SJCRH30 (cell line): ENCODE data around the gene FADS1. TPM values are rescaled to one million over a fixed set of nuclear protein-coding genes. Genes with fewer than 3 reads are reported as not detected.
A peak's percentile ranks its signal among the peaks of the same experiment; 100 is the strongest.

Source experiments
- DNase-seq, 2 experiments: peaks; one replicate each; pipeline ENCODE4 v3.0.0-alpha.2; 2015 to 2020
- H3K27ac ChIP-seq: fragments of 250-450 bp; sonication (Bioruptor Pico); 2 replicates; pipeline ENCODE4 v1.5.1; 2020; ENCODE audit warnings: mild to moderate bottlenecking, moderate library complexity
- H3K27me3 ChIP-seq: fragments of 250-450 bp; sonication (Bioruptor Pico); 2 replicates; pipeline ENCODE4 v1.5.1; 2020; ENCODE audit warnings: mild to moderate bottlenecking, moderate library complexity
- H3K36me3 ChIP-seq: fragments of 250-450 bp; sonication (Bioruptor Pico); 2 replicates; pipeline ENCODE4 v1.5.1; 2020; ENCODE audit warnings: mild to moderate bottlenecking, moderate library complexity
- H3K4me1 ChIP-seq: fragments of 250-450 bp; sonication (Bioruptor Pico); 2 replicates; pipeline ENCODE4 v1.5.1; 2020; ENCODE audit warnings: mild to moderate bottlenecking, moderate library complexity
- H3K4me3 ChIP-seq: fragments of 250-450 bp; sonication (Bioruptor Pico); 2 replicates; pipeline ENCODE4 v1.5.1; 2020; ENCODE audit warnings: mild to moderate bottlenecking, moderate library complexity
- H3K9me3 ChIP-seq: fragments of 250-450 bp; sonication (Bioruptor Pico); replicated peaks from 2 replicates; pipeline ENCODE4 v1.5.1; 2020; ENCODE audit warnings: mild to moderate bottlenecking, moderate library complexity
- total RNA-seq: library from RNA; depleted of rRNA; stranded (reverse); fragments of >200 nt; shearing (Covaris generic); gene quantifications from 2 replicates; pipeline ENCODE4 v1.2.3, GENCODE V29; 2014; rRNA removed

FADS1 gene
- 94.6 and 105 TPM in 2 replicates for total RNA-seq

- Histone ChIP-seq H3K27ac (peak within 1 kb of the TSS; percentile 80), H3K27me3 (no peaks in the 10 kb centered on the region), H3K4me3 (peak within 1 kb of the TSS; percentile 72), H3K36me3 (peaks cover 17% of the 10 kb centered on the region), H3K9me3 (no peaks in the 10 kb centered on the region), H3K4me1 (no peaks in the 10 kb centered on the region)
- DNase-seq, result peak; percentile 96
Measured at GRCh38 chr11:61816736-61817455, at the start of gene FADS1. TSS of gene FADS1 (minus strand) at chr11:61817003. CDS start at chr11:61816929, 74 bp downstream.

GRCh38 chr11:61866231-61866957 lies 49.6 kb upstream of the FADS1 start:
- no peak overlapping the region for H3K27ac ChIP-seq
- H3K4me1 ChIP-seq, result peaks cover 3% of the 10 kb centered on the region; the same call in 1 of the 2 replicates
- H3K36me3 ChIP-seq, result no peaks in the 10 kb centered on the region
- no peak overlapping the region for H3K4me3 ChIP-seq
- no peak for DNase-seq
- no peaks in the 10 kb centered on the region for H3K9me3 ChIP-seq
- H3K27me3 ChIP-seq, result no peaks in the 10 kb centered on the region

GRCh38 chr11:61864814-61865775 lies 48.3 kb upstream of the FADS1 start:
- H3K4me3 ChIP-seq, result no peak overlapping the region
- DNase-seq, result no peak
- no peak overlapping the region for H3K27ac ChIP-seq
- no peaks in the 10 kb centered on the region for H3K4me1 ChIP-seq
- no peaks in the 10 kb centered on the region for H3K9me3 ChIP-seq
- no peaks in the 10 kb centered on the region for H3K36me3 ChIP-seq
- no peaks in the 10 kb centered on the region for H3K27me3 ChIP-seq

- Histone ChIP-seq H3K9me3 (no peaks in the 10 kb centered on the region), H3K4me1 (no peaks in the 10 kb centered on the region), H3K27ac (no peak overlapping the region), H3K4me3 (no peak overlapping the region), H3K27me3 (no peaks in the 10 kb centered on the region), H3K36me3 (no peaks in the 10 kb centered on the region)
- DNase-seq, result no peak
Measured at GRCh38 chr11:61863548-61864081, 46.8 kb upstream of the FADS1 start.

- H3K4me1 ChIP-seq, result no peaks in the 10 kb centered on the region
- H3K27ac ChIP-seq, result no peak overlapping the region
- no peak overlapping the region for H3K4me3 ChIP-seq
- no peak for DNase-seq
- no peaks in the 10 kb centered on the region for H3K27me3 ChIP-seq
- no peaks in the 10 kb centered on the region for H3K36me3 ChIP-seq
- no peaks in the 10 kb centered on the region for H3K9me3 ChIP-seq
Measured at GRCh38 chr11:61862714-61863547, 46.1 kb upstream of the FADS1 start.

- Histone ChIP-seq H3K9me3 (no peaks in the 10 kb centered on the region), H3K4me1 (no peaks in the 10 kb centered on the region), H3K36me3 (no peaks in the 10 kb centered on the region), H3K4me3 (no peak overlapping the region), H3K27me3 (no peaks in the 10 kb centered on the region), H3K27ac (no peak overlapping the region)
- no peak for DNase-seq
Measured at GRCh38 chr11:61861634-61862033, 44.8 kb upstream of the FADS1 start.

- no peaks in the 10 kb centered on the region for H3K9me3 ChIP-seq
- no peaks in the 10 kb centered on the region for H3K36me3 ChIP-seq
- H3K4me1 ChIP-seq, result no peaks in the 10 kb centered on the region
- H3K4me3 ChIP-seq, result no peak overlapping the region
- DNase-seq, result no peak
- H3K27me3 ChIP-seq, result no peaks in the 10 kb centered on the region
- no peak overlapping the region for H3K27ac ChIP-seq
Measured at GRCh38 chr11:61860054-61860903, 43.5 kb upstream of the FADS1 start.

GRCh38 chr11:61855939-61856680 lies 39.3 kb upstream of the FADS1 start:
- H3K27me3 ChIP-seq, result no peaks in the 10 kb centered on the region
- no peaks in the 10 kb centered on the region for H3K4me1 ChIP-seq
- no peak overlapping the region for H3K4me3 ChIP-seq
- H3K9me3 ChIP-seq, result no peaks in the 10 kb centered on the region
- no peak overlapping the region for H3K27ac ChIP-seq
- no peaks in the 10 kb centered on the region for H3K36me3 ChIP-seq
- peak; percentile 22 to 32 for DNase-seq

GRCh38 chr11:61854966-61855714 lies 38.3 kb upstream of the FADS1 start:
- Histone ChIP-seq H3K4me1 (no peaks in the 10 kb centered on the region), H3K27me3 (no peaks in the 10 kb centered on the region), H3K4me3 (no peak overlapping the region), H3K36me3 (no peaks in the 10 kb centered on the region), H3K9me3 (no peaks in the 10 kb centered on the region), H3K27ac (no peak overlapping the region)
- no peak for DNase-seq

- no peak overlapping the region for H3K4me3 ChIP-seq
- no peak for DNase-seq
- H3K4me1 ChIP-seq, result no peaks in the 10 kb centered on the region
- no peaks in the 10 kb centered on the region for H3K36me3 ChIP-seq
- H3K9me3 ChIP-seq, result no peaks in the 10 kb centered on the region
- H3K27ac ChIP-seq, result no peak overlapping the region
- no peaks in the 10 kb centered on the region for H3K27me3 ChIP-seq
Measured at GRCh38 chr11:61854206-61854895, 37.5 kb upstream of the FADS1 start.

GRCh38 chr11:61853698-61854169 lies 36.9 kb upstream of the FADS1 start:
- Histone ChIP-seq H3K27ac (no peak overlapping the region), H3K4me3 (no peak overlapping the region), H3K27me3 (no peaks in the 10 kb centered on the region), H3K9me3 (no peaks in the 10 kb centered on the region), H3K4me1 (no peaks in the 10 kb centered on the region), H3K36me3 (no peaks in the 10 kb centered on the region)
- DNase-seq, result no peak
